ENCODE data around the gene LIMA1. TPM values are rescaled to one million over a fixed set of nuclear protein-coding genes. Genes with fewer than 3 reads are reported as not detected.
A peak's percentile ranks its signal among the peaks of the same experiment; 100 is the strongest.
"Not testable (repeated sequence)": the region's sequence is repeated elsewhere in the genome, so short reads cannot be mapped to it uniquely, and the experiment has no call there.

The LIMA1 gene
- 97.1 and 109 TPM in 2 replicates for total RNA-seq (2014; rRNA removed; shearing (Covaris generic))

DNA sequence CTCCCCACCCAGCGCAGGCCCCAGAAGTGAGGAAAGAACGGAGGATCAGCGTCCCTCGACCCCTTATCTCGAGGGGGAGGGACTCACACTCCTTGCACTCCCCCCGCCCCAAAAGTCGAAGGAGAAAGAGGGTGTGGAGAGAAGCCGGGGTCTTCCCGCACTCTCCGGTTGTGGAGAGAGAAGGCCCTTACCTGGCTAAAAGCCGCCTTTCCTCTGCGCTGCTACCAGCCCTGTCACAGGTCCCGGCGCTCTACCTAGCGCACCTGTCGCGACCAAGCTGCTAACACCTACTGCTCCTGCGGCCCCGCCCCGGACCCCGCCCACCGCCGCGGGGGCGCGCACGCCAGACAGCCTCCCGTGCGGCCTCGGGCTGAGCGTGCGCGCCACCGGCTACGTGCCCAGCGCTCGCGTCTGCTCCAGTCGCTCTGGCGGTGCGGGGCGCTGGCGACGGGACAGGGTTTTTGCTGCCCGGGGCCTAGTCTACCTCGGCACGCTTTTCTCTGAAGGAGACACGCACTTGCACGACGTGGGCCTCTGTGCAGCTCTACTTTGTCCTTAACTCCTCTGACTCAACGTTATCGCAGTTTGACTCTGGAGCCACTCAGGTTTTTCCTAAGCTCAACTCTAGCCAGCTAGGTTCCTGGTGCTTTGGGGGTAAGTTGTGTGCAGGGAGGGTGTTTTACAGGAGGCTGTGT, at the start of gene LIMA1:
Gene LIMA1, minus strand, starts transcription at position 292 of the 695 bp plus-strand sequence. CDS start 34,769 bp downstream, outside the sequence.
- peak; percentile 75 for DNase-seq (ENCODE audit: low spot score)

DNA sequence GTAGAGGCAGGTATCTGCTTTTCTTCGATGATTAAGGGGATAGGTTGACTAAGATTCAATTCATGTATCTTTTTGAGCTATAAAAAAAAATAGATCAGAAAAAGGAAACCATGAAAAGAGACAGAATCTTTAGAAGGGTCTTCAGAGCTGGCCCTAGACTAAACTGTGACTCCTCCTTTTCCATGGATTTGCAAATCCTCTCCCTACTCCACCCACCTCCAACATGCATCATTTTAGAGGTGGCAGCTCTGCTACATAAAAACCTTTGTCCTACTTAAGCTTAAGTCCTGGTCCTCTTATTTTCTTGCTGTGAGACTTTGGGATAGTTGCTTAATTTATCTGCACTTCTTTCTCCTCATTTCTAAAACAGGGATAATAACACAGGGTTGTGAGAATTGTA, 48.4 kb upstream of the LIMA1 start:
- DNase-seq (ENCODE audit: low spot score): no peak

DNA sequence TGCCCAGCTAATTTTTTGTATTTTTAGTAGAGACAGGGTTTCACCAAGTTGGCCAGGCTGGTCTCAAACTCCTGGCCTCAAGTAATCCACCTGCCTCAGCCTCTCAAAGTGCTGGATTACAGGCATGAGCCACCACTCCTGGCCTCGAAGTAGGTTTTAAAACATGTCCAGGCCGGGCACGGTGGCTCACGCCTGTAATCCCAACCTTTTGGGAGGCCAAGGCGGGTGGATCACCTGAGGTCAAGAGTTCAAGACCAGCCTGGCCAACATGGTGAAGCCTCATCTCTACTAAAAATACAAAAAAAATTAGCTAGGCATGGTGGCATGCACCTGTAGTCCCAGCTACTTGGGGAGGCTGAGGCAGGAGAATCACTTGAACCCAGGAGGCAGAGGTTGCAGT, 45.3 kb upstream of the LIMA1 start:
- not testable (repeated sequence) for DNase-seq (ENCODE audit: low spot score)

DNA sequence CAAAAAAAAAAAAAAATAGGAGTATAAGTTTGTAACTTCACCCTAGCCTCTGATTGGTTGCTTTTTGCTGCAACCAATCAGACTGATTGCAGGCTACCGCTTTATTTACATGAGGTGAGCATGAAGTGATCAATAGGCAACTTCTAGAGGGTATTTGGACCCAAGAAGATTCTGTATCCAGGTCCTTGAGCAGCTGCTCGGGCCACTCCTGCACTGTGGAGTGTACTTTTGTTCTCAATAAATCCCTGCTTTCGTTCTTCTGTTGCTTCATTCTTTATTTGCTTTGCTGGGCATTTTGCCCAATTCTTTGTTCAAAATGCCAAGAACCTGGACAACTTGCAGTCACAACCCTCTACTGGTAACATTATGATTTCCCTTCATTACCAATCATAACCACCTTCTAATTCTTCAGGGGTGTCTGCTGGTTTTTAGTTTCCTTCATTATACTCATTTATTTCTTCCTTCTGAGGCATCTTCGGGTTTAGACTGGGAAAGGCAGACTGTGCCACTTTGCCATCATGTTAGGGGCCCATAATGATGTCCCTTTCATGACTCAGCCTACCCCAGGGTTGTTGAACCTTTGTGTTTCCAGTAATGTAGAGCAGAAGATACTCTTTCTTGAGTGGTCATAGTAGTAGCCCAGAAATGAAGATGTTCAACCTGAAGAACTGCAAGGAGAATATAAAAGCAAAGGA, 43.4 kb upstream of the LIMA1 start:
- DNase-seq (ENCODE audit: low spot score): peak; percentile 48

DNA sequence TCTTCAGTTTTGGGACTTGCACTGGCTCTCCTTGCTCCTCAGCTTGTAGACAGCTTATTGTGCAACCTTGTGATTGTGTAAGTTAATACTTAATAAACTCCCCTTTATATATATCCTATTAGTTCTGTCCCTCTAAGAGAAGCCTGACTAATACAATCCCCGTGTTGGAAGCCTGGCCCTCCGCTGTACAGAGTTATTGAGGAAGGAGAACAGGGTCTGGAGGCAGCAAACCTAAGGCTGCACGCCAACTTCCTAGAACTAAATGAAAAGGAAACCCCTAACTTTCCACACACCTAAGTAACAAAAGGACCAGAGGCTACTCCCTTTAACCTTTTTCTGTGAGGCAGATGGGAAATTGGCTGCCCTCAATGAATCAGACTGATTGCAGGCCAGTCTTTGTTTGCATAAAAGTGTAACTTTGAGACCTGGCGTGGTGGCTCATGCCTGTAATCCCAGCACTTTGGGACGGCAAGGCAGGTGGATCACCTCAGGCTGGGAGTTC, 42.6 kb upstream of the LIMA1 start:
- DNase-seq (ENCODE audit: low spot score): no peak

DNA sequence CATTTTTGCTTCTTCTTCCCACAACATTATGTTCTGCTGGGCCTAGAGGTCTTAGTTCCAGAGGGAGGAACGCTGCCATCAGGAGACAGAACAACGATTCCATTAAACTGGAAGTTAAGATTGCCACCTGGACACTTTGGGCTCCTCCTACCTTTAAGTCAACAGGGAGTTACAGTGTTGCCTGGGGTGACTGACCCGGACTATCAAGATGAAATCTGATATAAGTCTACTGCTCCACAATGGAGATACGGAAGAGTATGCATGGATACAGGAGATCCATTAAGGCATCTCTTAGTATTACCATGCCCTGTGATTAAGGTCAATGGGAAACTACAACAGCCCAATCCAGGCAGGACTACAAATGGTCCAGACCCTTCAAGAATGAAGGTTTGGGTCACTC, 41.5 kb upstream of the LIMA1 start:
- not testable (repeated sequence) for DNase-seq (ENCODE audit: low spot score)

DNA sequence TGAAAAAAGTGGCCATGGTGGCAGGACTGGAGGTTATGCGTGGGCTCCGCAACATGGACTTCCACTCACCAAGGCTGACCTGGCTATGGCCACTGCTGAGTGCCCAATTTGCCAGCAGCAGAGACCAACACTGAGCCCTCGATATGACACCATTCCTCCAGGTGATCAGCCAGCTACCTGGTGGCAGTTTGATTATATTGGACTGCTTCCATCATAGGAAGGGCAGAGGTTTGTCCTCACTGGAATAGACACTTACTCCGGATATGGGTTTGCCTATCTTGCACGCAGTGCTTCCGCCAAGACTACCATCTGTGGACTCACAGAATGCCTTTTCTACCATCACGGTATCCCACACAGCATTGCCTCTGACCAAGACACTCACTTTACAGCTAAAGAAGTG, 40.8 kb upstream of the LIMA1 start:
- DNase-seq (ENCODE audit: low spot score): not testable (repeated sequence)

DNA sequence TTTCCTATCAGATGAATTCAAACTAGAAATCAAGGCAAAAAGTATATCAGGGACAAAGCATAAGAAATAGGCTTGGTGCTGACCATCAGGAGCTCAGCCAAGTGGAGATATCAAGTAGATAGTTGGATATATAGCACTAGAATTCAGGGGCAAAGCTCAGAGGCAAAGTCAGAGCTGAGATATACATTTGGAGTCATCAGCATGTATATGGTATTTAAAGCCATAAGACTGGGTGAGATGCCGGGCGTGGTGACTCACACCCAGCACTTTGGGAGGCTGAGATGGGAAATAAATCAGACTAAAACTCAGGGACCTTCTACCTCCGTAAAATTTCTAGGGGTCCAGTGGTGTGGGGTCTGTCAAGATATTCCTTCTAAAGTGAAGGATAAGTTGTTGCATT, 38.9 kb upstream of the LIMA1 start:
- DNase-seq (ENCODE audit: low spot score): no peak

DNA sequence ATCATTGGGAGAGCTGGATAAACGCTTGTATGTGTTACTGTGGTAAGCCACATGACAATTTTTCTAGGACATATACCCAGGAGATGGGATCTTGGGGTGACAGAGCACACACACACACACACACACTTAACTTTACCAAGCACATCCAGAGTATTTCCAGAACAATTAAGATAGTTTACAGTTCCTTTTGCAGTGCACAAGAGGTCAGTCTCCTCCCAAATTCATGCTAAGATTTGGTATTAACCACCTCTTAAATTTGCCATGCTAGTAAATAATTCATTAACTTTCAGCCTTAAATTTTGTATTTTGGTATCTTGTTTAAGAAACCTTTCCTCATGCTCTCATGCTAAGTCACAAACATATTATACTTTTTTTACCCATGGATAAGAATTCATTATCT, 33.9 kb upstream of the LIMA1 start:
- no peak for DNase-seq (ENCODE audit: low spot score)

DNA sequence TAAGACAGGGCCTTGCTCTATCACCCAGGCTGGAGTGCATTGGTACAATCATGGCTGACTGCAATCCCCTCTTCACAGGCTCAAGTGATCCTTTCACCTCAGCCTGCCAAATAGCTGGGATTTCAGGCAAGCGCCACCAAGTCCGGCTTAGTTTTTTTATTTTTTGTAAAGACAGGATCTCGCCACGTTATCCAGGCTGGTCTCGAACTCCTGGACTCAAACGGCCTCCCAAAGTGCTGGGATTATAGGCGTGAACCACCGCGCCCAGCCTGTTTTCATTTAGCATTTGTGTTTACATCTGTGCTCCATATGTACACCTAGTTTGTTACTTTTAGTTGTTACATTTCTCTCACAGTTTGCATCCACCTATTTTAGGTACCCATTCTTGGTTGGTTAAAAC, 32.5 kb upstream of the LIMA1 start:
- DNase-seq (ENCODE audit: low spot score): no peak

DNA sequence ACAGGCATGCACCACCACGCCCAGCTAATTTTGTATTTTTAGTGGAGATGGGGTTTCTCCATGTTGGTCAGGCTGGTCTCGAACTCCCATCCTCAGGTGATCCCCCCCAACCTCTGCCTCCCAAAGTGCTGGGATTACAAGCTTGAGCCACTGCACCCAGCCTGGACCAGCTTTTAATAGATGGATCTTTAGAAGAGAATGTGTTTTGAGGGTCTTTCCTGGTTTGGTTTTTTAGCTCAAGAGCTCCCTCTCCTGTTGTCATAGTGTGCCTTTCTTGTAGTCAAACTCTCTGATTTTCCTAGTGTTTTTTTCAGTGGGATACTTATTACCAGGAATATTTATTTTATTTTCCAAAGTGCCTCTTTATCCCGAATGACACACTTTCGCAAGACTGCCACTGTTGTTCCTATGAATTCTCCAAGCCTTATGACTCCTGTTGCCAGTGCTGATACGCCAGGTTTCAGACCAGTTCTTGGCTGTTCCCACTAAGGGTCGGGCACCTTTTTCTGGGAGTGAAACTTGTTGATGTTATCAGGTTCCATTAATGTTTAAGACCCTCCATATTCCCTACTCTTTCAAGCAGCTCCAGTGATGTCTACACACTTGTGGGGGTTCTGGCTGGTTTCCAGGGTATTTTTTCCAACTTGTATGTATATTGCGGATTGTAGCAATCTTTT, 31.5 kb upstream of the LIMA1 start:
- DNase-seq (ENCODE audit: low spot score): peak; percentile 48

DNA sequence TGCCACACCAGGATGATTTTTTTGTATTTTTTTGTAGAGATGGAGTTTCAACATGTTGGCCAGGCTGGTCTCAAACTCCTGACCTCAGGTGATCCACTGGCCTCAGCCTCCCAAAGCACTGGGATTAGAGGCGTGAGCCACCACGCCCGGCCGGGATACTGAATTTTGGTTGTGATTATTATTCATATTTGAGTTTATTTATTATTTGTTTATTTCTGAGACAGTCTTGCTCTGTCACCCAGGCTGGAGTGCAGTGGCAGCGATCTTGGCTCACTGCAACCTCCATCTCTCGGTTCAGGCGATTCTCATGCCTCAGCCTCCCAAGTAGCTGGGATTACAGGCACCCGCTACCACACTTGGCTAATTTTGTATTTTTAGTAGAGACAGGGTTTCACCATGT, 30.7 kb upstream of the LIMA1 start:
- DNase-seq (ENCODE audit: low spot score): not testable (repeated sequence)

DNA sequence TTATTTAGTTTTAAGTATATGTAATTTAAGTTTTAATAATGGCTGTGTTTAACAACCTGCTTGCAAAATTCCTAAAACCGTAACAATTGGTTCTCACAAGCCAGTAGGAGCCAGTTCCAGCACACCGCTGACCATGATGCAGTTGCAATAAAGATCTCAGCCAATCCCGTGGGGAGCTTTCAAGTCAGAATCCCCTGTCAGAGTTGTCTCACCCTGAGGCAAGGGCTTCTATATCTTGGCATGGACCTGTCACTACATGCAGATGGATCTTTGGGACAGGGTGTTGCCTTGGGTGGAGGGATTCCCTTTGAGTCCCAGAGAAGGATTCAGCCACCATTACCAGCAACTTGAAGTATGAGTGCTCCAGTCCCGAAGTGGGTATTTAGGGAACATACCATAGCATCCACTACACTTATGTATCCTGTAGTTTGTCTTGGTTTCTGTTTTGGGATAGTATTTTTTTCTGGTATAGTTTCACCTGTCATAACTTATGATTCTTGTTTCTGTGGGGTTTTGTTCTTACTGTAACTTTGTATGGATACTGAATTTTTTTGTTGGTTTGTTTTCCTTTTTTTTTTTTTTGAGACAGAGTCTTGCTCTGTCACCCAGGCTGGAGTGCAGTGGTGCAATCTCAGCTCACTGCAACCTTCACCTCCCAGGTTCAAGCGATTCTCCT, 30.1 kb upstream of the LIMA1 start:
- DNase-seq (ENCODE audit: low spot score): no peak

DNA sequence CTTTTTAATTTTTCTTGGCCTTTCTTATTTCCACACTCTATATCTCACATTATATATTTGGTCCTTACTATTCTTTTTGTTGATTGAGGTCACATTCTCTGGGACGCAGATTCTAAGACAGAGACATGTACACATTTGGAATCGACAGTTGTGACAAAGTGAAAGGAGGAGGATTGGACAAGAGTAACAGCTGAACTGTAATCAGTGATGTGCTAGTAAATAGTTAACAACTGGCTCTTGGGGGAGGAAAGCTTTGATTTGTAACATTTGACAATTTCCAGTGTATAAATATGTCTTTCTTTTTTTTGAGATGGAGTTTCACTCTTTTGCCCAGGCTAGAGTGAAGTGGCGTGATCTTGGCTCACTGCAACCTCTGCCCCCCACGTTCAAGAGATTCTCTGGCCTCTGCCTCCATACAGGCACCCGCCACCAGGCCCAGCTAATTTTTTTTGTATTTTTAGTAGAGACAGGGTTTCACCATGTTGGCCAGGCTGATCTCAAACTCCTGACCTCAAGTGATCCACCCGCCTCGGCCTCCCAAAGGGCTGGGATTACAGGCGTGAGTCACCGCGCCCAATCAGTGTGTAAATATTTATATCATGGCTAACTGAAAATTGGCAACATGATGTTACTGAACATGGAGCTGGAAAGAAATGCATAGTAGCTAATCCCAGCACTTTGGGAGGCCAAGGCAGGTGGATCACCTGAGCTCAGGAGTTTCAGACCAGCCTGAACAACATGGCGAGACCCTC, 28.7 kb upstream of the LIMA1 start:
- DNase-seq (ENCODE audit: low spot score): peak; percentile 84

DNA sequence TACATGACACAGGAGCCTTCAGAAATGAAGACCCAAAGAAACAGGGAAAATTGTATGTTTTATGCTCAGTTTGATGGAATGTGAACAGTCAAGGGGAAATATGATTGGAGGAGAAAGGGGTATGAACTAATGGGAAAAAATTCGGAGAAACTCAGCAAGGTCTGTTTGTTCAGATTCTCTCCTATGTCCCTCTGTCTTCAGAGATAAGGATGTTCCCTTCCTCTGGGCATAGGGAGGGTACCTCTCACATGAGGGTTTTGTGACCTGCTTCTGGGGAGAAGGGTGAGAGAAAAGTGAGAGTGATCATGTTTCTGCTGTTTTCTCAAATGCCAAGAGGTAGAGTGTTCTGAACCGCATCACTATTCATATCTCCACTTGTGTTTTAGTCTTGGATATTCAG, 26.6 kb upstream of the LIMA1 start:
- no peak for DNase-seq (ENCODE audit: low spot score)

DNA sequence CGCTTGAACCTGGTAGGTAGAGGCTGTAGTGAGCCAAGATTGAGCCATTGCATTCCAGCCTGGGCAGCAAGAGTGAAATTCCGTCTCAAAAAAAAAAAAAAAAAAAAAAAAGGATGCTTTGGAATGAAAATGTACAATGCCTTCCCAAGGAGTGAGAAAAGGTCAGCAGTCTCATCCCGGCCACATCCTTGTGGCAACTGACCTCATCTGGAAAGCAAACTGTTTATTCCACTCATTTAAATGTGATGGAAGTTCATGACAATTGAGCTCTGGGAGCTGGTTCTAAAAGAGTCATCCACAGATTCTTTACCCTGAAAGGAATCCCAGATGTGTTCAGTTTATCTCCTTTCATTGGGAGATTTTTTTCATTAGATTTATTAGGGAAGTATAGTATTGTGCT, 19.4 kb upstream of the LIMA1 start:
- no peak for DNase-seq (ENCODE audit: low spot score)

DNA sequence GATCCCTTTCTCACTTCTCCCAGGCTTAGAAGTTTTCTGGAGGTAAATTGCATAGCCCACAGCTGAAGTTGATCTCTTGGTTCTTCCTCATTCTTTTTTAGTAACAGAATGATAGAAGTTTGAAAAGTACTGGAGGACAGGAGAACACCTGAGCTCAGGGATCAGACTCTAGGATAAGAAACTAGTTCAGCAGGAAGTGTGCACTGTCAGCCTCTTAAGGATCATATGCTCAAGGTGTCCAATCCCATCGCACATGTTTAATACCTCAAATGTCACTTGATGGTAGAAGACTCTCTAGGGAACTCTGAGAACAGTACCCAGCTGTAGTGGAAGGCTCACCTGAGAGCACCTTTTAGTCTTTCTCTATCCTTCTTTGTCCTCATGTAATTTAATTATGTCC, 14.7 kb upstream of the LIMA1 start:
- no peak for DNase-seq (ENCODE audit: low spot score)

DNA sequence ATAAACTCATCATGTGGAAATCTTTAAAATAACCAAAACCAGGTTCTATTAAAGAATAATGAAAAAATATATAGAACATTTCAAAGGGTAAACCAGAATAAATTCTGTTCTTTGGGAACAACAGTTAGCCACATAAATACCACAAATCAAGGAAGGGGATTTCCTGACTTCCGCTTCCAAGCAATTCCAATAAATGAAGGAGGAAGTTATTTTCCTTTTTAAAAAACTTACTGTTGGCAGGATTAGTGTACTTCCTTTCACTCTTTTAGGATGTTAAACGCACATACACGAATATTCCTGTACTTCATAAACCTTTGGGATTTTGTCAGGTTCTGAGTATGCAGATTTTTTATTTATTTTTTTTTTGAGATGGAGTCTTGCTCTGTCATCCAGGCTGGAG, 13.7 kb upstream of the LIMA1 start:
- no peak for DNase-seq (ENCODE audit: low spot score)

DNA sequence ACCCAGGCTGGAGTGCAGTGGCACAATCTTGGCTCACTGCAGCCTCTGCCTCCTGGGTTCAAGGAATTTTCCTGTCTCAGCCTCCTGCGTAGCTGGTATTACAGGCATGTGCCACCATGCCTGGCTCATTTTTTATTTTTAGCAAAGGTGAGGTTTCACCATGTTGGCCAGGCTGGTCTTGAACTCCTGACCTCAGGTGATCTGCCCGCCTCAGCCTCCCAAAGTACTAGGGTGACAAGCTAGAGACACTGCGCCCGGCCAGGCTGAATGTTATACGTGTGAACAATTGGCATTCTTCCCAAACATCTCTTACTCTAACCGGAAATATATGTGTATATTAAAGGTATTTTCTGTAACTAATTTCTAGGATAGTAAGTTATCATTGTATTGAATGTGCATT, 13.2 kb upstream of the LIMA1 start:
- DNase-seq (ENCODE audit: low spot score): no peak

DNA sequence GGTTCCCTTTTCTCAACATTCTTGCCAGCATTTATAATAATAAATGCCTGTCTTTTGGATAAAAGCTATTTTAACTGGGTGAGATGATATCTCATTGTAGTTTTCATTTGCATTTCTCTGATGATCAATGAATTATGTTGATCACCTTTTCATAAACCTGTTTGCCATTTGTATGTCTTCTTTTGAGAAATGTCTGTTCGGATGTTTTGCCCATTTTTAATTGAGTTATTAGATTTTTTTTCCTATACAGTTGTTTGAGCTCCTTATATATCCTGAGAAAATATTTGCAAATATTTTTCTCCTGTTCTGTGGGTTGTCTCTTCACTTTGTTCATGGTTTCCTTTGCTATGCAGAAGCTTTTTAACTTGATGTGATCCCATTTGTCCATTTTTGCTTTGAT, 8.1 kb upstream of the LIMA1 start:
- DNase-seq (ENCODE audit: low spot score): no peak

DNA sequence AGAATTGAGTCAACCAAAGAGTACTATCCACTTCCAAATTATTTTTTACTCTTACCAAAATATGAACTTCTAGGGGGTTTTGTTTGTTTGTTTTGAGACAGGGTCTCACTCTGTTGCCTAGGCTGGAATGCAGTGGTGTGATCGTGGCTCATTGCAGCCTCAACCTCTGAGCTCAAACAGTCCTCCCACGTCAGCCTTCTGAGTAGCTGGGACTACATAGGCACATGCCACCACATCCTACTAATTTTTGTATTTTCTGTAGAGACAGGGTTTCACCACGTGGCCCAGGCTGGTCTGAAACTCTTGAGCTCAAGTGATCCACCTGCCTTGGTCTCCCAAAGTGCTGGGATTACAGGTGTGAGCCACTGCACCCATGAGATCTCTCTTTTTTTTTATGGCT, 7.4 kb upstream of the LIMA1 start:
- DNase-seq (ENCODE audit: low spot score): not testable (repeated sequence)

All from H4 (cell line).